GM18511 (cell line): ENCODE data around the gene CCDC89.
"Not testable (repeated sequence)": the region's sequence is repeated elsewhere in the genome, so short reads cannot be mapped to it uniquely, and the experiment has no call there.

Source experiments
- ATAC-seq: cut with Tn5 transposase; IDR thresholded peaks from one replicate; pipeline ENCODE4 v1.9.1; 2021; ENCODE audit warnings: mild to moderate bottlenecking, moderate library complexity; ENCODE audit not compliant: unreplicated experiment

The CCDC89 gene

GRCh38 chr11:85694385-85694980, 8.5 kb upstream of the CCDC89 start:
- ATAC-seq, result peak; percentile 54

DNA sequence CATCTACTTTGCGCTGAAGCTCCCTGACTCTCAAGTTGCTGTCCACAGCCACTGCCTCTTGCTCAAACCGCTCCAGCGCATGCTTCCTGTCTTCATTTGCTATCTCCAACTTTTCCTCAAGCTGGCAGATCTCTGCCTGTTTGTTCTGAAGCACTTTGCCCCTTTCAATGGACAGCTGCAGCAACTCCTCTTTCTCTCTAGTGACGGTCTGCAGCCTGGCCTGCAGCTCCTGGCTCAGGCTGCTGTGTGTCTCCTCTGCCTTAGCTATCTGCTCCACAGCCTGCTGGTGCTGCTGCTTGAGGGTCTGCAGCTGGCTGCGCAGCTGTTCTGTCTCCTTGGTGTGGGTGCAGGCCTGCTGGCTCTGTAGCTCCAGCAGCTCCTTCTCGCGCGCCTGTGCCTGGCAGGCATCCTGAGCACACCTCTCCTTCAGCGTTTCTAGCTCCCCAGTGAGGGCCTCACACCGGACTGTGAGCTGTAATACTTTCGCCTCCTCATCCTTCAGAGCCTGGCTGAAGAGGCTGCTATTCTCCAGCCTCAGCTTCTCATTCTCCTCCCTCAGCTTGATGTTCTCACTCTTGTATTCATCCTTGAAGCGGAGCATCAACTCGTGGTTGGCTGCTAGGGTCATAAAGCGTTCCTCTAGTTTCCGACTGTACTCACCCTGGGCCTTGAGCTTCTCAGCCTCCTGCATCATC, 723 bp downstream of the CCDC89 start:
- ATAC-seq, result no peak

DNA sequence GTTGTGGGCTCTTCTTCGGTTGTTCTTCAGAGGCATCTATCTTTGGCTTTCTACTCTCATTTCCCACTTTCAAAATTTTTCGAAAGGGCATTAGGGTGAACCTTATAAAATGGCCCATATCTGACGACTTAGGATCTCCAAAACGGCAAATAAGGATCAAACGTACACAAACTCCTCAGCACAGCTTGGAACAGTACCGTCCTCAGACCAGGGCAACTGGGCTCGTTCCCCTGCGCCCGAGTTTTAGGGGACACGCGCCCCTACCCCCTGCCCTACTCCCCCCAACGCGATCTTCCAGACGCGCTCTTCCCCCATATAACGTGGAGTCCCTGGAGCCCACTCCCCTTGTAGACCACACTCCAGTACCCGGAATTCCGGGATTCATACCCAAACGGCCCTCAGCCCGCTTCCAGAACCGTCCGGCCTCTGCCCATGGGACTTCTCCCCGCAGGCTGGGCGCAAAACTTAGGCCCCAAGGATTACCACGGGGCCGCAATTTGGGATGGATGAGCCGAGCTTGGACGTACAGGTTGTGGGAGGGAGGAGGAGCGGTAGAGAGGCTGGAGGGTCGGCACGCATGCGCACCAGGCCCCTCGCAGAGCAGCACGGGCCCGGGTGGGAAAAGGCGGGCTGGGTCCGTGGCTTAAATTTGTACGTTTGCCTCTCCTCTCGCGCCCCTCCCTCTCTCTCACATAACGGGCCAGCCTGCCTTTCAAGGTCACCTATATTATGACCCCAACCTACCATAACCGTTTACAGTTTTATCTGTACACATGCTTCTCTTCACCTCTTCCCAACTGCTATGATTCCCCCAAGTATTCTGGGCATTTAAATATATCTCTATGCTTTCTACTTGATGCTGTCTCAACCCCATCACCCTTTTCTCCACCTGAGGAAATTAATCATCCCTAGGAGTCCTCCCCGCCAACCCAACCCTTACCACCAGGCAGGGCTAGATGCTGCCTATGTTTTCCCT, 3.4 kb downstream of the CCDC89 start:
- peak; percentile 90 for ATAC-seq

DNA sequence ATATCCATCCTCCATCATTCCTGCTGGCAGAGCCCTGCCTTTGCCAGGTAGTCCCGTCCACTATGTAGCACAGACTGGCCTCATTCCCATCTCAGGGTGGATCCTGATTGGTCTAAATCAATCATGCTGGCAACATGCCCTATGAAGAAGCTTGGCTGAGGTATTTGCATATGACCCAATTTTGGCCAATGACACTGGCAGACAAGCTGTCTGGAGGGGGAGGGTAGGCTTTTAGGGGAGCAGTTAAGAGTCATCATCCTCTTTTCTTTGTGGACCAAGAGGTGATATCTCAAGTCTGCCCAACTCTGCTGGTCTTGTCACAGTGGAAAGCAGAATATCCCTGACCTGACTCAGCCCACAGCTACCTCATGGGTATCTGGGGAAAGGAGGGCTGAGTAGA, 5.1 kb downstream of the CCDC89 start:
- no peak for ATAC-seq

- no peak for ATAC-seq
Measured at GRCh38 chr11:85679576-85679975, 6.4 kb downstream of the CCDC89 start.

DNA sequence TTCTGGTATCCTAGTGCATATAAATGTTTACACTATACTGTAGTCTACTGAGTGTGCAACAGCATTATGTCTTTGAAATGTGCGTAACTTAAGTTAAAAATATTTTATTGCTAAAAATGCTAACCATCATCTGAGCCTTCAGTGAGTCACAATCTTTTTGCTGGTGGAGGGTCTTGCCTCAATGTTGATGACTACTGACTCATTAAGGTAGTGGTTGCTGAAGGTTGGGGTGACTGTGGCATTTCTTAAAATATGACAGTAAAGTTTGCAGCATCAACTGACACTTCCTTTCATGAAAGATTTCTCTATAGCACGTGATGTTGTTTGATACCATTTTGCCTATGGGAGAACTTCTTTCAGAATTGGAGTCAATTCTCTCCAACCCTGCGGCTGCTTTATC, 12.6 kb downstream of the CCDC89 start:
- no peak for ATAC-seq

DNA sequence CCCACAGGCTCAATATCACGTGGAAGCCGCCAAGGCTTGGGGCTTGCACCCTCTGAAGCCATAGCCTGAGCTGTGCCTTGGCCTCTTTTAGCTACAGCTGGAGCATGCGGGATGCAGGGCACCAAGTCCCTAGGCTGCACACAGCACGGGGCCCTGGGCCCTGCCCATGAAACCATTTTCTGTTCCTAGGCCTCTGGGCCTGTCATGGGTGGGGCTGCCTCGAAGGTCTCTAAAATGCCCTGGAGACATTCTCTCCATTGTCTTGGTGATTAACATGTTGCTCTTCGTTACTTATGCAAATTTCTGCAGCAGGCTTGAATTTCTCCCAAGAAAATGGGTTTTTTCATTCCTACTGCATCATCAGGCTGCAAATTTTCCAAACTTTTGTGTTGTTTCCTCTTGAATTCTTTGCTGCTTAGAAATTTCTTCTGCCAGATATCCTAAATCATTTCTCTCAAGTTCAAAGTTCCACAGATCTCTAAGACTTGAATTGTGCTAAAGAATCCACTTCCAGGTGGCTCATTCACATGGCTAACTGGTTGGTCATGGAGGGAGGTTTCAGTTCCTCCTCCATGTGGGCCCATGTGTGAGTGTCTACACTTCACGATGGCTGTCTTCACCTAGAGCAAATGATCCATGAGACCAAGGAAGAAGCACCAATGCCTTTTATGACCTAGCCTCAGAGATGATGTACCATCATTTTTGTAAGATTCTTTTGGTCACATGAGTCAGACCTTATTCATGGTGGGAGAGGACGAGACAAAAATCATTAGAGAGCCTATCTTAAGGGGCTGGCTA, 13.7 kb downstream of the CCDC89 start:
- no peak for ATAC-seq

DNA sequence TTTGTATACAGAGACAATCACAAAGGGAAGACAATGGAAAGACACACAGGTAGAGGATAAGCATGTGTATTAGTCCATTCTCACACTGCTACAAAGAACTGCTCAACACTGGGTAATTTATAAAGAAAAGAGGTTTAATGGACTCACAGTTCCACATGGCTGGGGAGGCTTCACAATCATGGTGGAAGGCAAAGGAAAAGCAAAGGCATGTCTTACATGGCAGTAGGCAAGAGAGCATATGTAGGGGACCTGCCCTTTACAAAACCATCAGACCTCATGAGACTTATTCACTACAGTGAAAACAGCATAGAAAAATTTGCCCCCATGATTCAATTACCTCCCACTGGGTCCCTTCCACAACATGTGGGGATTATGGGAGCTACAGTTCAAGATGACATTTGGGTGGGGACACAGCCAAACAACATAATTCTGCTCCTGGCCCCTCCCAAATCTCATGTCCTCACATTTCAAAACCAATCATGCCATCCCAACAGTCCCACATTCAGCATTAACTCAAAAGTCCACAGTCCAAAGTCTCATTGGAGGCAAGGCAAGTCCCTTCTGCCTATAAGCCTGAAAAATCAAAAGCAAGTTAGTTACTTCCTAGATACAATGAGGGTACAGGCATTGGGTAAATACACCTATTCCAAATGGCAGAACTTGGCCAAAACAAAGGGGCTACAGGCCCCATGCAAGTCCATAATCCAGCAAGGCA, 14.9 kb downstream of the CCDC89 start:
- not testable (repeated sequence) for ATAC-seq

DNA sequence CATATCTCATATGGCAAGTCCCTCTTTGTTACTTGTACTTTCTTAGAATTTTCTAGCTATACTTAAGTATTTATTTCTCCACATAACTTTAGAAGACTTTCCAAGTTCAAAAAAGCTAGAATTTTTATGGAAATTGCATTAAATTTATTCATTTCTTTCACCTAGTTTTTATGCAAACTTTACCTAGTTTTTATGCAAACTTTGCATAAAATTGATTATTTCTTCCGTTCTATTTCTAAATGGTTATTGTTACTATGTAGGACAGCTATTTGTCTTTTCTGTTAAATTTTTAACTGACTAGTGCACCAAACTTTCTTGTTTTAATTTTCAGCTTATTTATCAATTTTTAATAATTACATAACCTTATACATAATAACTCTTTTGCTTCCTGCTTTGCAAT, 17.8 kb downstream of the CCDC89 start:
- ATAC-seq, result no peak

- no peak for ATAC-seq
Measured at GRCh38 chr11:85666687-85667086, 19.3 kb downstream of the CCDC89 start.

GRCh38 chr11:85665733-85666132, 20.3 kb downstream of the CCDC89 start:
- no peak for ATAC-seq

DNA sequence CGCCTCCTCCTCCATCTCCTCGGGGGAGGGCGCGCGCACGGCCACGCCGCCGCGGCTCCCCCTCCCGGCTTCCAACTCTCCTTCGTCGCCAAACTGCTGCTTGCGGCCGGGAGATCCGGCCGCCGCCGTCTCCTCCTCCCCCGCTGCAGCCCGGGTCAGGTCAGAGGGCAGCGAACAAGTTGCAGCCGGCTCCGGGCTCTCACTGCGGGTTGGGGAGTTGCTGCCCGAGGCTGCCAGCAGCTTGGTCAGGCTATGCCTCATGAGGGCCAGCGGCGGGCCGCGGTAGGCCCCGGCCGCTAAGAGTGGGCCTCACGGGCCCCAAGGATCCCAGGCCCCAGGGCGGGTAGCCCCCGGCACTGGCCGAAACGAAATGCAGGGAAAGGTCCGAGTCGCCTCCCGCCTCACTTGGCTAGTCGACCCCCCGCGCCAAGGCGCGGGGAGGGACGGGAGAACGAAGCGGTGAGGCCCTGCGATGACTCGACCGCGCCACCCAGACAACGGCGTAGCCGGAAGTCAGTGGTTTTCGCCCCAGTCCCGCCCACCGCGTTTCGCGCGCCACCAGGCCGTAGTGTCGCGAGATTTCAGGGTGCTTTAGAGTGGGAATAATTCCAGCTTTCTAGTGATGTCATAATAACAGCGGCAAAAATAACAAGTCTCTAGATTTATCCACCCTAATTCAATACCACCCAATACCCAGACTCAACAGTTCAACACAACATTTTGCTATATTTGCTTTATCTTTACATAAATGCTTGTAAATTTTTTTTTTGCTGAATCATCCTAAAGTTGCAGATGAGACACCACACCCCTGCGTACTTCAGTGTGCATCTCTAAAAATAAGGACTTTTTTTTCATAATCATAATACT, 21.1 kb downstream of the CCDC89 start, which contains the start of gene CREBZF:
CREBZF (minus strand) TSS at position 515 of the 867 bp plus-strand sequence; CDS start at position 261, 254 bp downstream.
- ATAC-seq, result peak; percentile 87

GRCh38 chr11:85663753-85664614, 22.0 kb downstream of the CCDC89 start:
- peak; percentile 75 for ATAC-seq

DNA sequence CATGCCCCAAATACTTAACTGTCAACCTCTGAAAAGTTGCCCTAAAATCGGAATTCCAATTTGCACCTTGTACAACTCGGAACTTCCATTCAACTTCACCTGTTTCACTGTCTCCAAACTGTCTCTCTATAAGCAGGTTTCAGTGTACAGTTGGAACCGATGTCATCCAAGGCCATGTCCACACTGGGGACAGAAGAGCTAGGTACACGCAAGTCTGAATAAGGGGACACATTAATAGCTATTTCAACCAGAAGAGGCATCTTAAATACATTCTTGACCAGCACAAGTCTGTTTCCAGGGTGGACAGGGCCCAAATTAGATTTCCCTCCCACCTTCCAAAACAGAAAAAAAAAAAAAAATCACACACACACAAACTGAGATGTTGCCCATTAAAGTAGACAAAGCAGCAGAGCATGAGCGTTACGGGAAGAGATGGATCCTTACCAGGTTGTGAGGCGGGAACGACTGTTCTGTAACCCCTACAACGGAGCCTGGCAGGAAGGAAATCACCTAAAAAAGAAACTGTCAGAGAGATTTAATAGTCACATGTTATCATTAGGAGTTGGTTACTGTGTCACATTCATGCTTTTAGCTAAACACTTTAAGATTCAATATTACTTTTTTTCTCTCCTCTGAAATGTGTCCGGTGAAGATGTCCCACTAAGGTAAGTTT, 22.8 kb downstream of the CCDC89 start:
- no peak for ATAC-seq

- ATAC-seq, result no peak
Measured at GRCh38 chr11:85661972-85662664, 23.9 kb downstream of the CCDC89 start.

GRCh38 chr11:85658180-85658579, 27.8 kb downstream of the CCDC89 start:
- ATAC-seq, result no peak

DNA sequence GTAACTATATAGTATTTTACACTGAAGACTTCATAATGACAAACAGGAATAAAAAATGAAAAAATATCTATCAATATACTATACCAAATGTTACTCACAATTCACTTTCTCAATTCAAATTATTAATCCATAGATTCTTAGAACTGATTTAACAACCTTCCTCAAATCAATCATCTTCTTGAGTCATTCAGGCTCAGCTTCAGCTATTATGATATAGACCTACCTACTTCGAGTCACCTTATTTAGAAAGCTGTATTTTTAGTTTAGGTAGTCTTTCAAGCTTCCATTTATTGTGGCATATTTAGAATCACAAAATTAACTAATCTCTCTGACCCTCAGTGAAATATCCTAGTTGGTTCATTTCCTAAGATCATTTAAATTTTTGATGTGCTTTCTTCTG, 29.2 kb downstream of the CCDC89 start:
- ATAC-seq, result no peak
